Neuronal stem cell (in vitro differentiated cells): ENCODE results near the gene USHBP1.

ENCODE experiments used
- DNase-seq: peaks from one replicate; pipeline ENCODE4 v3.0.0-alpha.2; 2013; ENCODE audit warnings: low spot score
- H2AFZ ChIP-seq: one replicate; pipeline ENCODE4 v1.6.1; 2013; ENCODE audit warnings: mild to moderate bottlenecking, low read length, inconsistent platforms
- H2AK5ac ChIP-seq: 2 replicates; pipeline ENCODE4 v1.6.1; 2013; ENCODE audit warnings: low read depth, mild to moderate bottlenecking, inconsistent platforms, low read length, moderate library complexity, mixed read lengths
- H2BK120ac ChIP-seq: 2 replicates; pipeline ENCODE4 v1.6.1; 2013; ENCODE audit warnings: low read depth, mild to moderate bottlenecking, inconsistent platforms, low read length, moderate library complexity, mixed read lengths
- H2BK12ac ChIP-seq: one replicate; pipeline ENCODE4 v1.6.1; 2013; ENCODE audit warnings: low read length, inconsistent platforms
- H2BK15ac ChIP-seq: 2 replicates; pipeline ENCODE4 v1.6.1; 2013; ENCODE audit warnings: mild to moderate bottlenecking, low read length, inconsistent platforms, mixed read lengths
- H2BK5ac ChIP-seq: one replicate; pipeline ENCODE4 v1.6.1; 2013; ENCODE audit warnings: inconsistent platforms, mild to moderate bottlenecking, low read length, moderate library complexity
- H3K14ac ChIP-seq: one replicate; pipeline ENCODE4 v1.6.1; 2013; ENCODE audit warnings: low read length, inconsistent platforms
- H3K18ac ChIP-seq: 2 replicates; pipeline ENCODE4 v1.6.1; 2013; ENCODE audit warnings: low read length, inconsistent platforms
- H3K23ac ChIP-seq: 2 replicates; pipeline ENCODE4 v1.6.1; 2013; ENCODE audit warnings: low read depth, mild to moderate bottlenecking, mixed read lengths, low read length, inconsistent platforms; ENCODE audit not compliant: poor library complexity
- H3K27ac ChIP-seq: replicated peaks from 3 replicates; pipeline ENCODE4 v1.5.1; 2013; ENCODE audit warnings: low read length, inconsistent platforms
- H3K27me3 ChIP-seq, 3 experiments: 2 replicates each; pipeline ENCODE4 v1.6.1; 2013; ENCODE audit warnings: low read length in 3 of 3, mild to moderate bottlenecking in 2 of 3, inconsistent platforms in 1 of 3, low read depth in 1 of 3, mixed read lengths in 1 of 3, moderate library complexity in 1 of 3; ENCODE audit not compliant: control insufficient read depth in 3 of 3, insufficient read depth in 3 of 3
- H3K36me3 ChIP-seq, 2 donors: replicated peaks in 1 of 2; 2 replicates each; pipeline ENCODE4 v1.6.1; 2013; ENCODE audit warnings: low read length in 2 of 2; ENCODE audit not compliant: control insufficient read depth in 2 of 2, insufficient read depth in 2 of 2
- H3K4ac ChIP-seq: 2 replicates; pipeline ENCODE4 v1.6.1; 2013; ENCODE audit warnings: inconsistent platforms, mild to moderate bottlenecking, low read length, moderate library complexity
- H3K4me1 ChIP-seq, 2 donors: 1 replicate in 1 of 2; 2 replicates in 1 of 2; pipeline ENCODE4 v1.6.1; 2013; ENCODE audit warnings: low read length in 2 of 2, low read depth in 1 of 2; ENCODE audit not compliant: control insufficient read depth in 2 of 2, insufficient read depth in 1 of 2
- H3K4me2 ChIP-seq: one replicate; pipeline ENCODE4 v1.6.1; 2013; ENCODE audit warnings: mild to moderate bottlenecking, low read length, inconsistent platforms; ENCODE audit not compliant: insufficient read depth, poor library complexity, severe bottlenecking
- H3K4me3 ChIP-seq, 2 donors: 2 replicates each; pipeline ENCODE4 v1.5.1; 2013; ENCODE audit warnings: low read length in 2 of 2, mild to moderate bottlenecking in 2 of 2, inconsistent platforms in 1 of 2, moderate library complexity in 1 of 2
- H3K79me1 ChIP-seq: one replicate; pipeline ENCODE4 v1.6.1; 2013; ENCODE audit warnings: low read depth, mild to moderate bottlenecking, inconsistent platforms, low read length, moderate library complexity
- H3K9ac ChIP-seq: one replicate; pipeline ENCODE4 v1.6.1; 2013; ENCODE audit warnings: mild to moderate bottlenecking, low read depth, low read length, inconsistent platforms; ENCODE audit not compliant: poor library complexity
- H3K9me3 ChIP-seq, 2 donors: replicated peaks in 1 of 2; 2 replicates each; pipeline versions ENCODE3 to v1.6.1; 2013; ENCODE audit warnings: low read length in 2 of 2, mild to moderate bottlenecking in 2 of 2, inconsistent platforms in 1 of 2, low read depth in 1 of 2, mixed read lengths in 1 of 2, moderate library complexity in 1 of 2; ENCODE audit not compliant: control insufficient read depth in 2 of 2, insufficient read depth in 1 of 2
- H4K8ac ChIP-seq: one replicate; pipeline ENCODE4 v1.6.1; 2013; ENCODE audit warnings: low read depth, mild to moderate bottlenecking, inconsistent platforms, low read length, moderate library complexity
- H4K91ac ChIP-seq: one replicate; pipeline ENCODE4 v1.6.1; 2013; ENCODE audit warnings: low read length, low read depth, mild to moderate bottlenecking, inconsistent platforms; ENCODE audit not compliant: poor library complexity
- WGBS, 2 donors: extraction: QIAGEN DNeasy Blood & Tissue Kit; methylation state at CpG; one replicate each; pipeline ENCODE4 v1.1.7; 2013; ENCODE audit warnings: missing lambda C conversion rate in 2 of 2, mixed read lengths in 1 of 2; ENCODE audit not compliant: insufficient read length in 2 of 2, insufficient replicate concordance in 1 of 2; ENCODE audit errors: extremely low coverage in 2 of 2; 5-methylcytosine and 5-hydroxymethylcytosine counted together

USHBP1 gene

GRCh38 chr19:17307876-17308377 is 43.4 kb upstream of the USHBP1 start:
- Histone ChIP-seq H3K4me2 (no peak overlapping the region), H3K79me1 (peaks cover 15% of the 10 kb centered on the region), H2AFZ (no peak overlapping the region), H3K9ac (no peak overlapping the region), H3K27me3 (no peaks in the 10 kb centered on the region), H2BK15ac (no peak overlapping the region), H3K14ac (no peak overlapping the region), H2BK120ac (no peak overlapping the region), H4K91ac (no peak overlapping the region), H2BK5ac (no peak overlapping the region), H4K8ac (no peak overlapping the region), H3K27ac (no peak overlapping the region), H3K4ac (no peak overlapping the region), H3K4me1 (peaks cover 8 to 11% of the 10 kb centered on the region in 2 donors), H3K4me3 (no peak overlapping the region), H3K36me3 (peaks cover 6 to 17% of the 10 kb centered on the region in 2 donors), H2BK12ac (no peak overlapping the region), H2AK5ac (no peak overlapping the region), H3K18ac (no peak overlapping the region), H3K9me3 (no peaks in the 10 kb centered on the region), H3K23ac (no peak overlapping the region)
- no peak for DNase-seq
- no CpG with 5 or more reads among the region's 8 CpGs for WGBS, 2 donors

- peak overlapping the region; percentile 32 for H2BK5ac ChIP-seq
- H3K27me3 ChIP-seq = no peaks in the 10 kb centered on the region
- DNase-seq = no peak
- peak overlapping the region; percentile 93 for H2AFZ ChIP-seq
- no peak overlapping the region for H4K91ac ChIP-seq
- H3K9ac ChIP-seq = peak overlapping the region; percentile 89
- H3K4me1 ChIP-seq = peaks cover 16 to 18% of the 10 kb centered on the region in 2 donors
- H3K27ac ChIP-seq = peak overlapping the region; percentile 86
- peaks cover 8% of the 10 kb centered on the region for H3K79me1 ChIP-seq
- H3K18ac ChIP-seq = peak overlapping the region; percentile 98
- peak overlapping the region; percentile 77 for H3K23ac ChIP-seq
- peak overlapping the region; percentile 94 for H3K4me2 ChIP-seq
- peak overlapping the region; percentile 71 for H2AK5ac ChIP-seq
- H3K36me3 ChIP-seq = peaks cover 2 to 8% of the 10 kb centered on the region in 2 donors
- no CpG with 5 or more reads among the region's 28 CpGs for WGBS, 2 donors
- H2BK15ac ChIP-seq = peak overlapping the region; percentile 62
- no peak overlapping the region for H2BK120ac ChIP-seq
- no peak overlapping the region for H2BK12ac ChIP-seq
- no peak overlapping the region for H3K14ac ChIP-seq
- peak overlapping the region; percentile 75 to 85 for H3K4me3 ChIP-seq
- no peaks in the 10 kb centered on the region for H3K9me3 ChIP-seq
- peak overlapping the region; percentile 38 for H3K4ac ChIP-seq
- no peak overlapping the region for H4K8ac ChIP-seq
Measured at GRCh38 chr19:17306285-17306714, 41.8 kb upstream of the USHBP1 start.

DNA sequence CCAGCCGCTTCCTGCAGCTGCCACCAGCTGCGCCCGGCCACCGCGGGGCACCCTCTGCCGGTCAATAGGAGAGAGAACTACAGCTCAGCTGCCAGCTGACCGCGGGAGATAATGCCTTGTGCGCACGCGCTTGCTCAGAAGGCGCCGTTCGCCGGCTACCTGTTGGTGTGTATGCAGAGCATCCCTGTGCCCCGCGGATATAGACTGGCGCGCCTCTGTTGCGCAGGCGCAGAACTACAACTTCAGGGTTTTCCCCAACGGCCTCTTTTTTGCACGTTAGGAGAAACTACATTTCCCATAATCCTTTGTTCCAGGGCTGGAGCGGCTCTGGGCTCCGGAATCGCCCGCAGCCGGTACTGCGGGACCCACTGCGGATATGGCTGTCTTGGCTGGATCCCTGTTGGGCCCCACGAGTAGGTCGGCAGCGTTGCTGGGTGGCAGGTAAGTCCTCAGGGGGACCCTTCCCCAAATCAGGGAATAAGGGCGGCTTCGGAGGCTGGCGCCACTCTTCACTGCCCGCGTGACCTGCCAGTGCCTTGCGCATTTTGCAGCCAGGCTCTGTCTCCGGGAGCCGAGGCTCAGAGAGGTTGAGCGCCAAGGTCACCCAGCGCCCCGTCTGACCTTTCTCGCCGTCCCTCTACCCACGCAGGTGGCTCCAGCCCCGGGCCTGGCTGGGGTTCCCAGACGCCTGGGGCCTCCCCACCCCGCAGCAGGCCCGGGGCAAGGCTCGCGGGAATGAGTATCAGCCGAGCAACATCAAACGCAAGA is 41.2 kb upstream of the USHBP1 start, which contains the start of gene MRPL34:
Gene MRPL34 (plus strand): TSS at position 356 of the 768 bp plus-strand sequence. CDS start 21 bp downstream, at position 377.
- WGBS, 2 donors = no CpG with 5 or more reads among the region's 55 CpGs
- Histone ChIP-seq H2BK120ac (no peak within 1 kb of the TSS), H3K9ac (peak within 1 kb of the TSS; percentile 89), H4K8ac (no peak within 1 kb of the TSS), H4K91ac (no peak within 1 kb of the TSS), H2BK5ac (peak within 1 kb of the TSS; percentile 32), H3K18ac (peak within 1 kb of the TSS; percentile 98), H2BK15ac (peak within 1 kb of the TSS; percentile 62), H3K4me3 (peak within 1 kb of the TSS; percentile 75 to 85), H3K36me3 (peaks cover 2 to 8% of the 10 kb centered on the region in 2 donors), H3K4me1 (peaks cover 16 to 18% of the 10 kb centered on the region in 2 donors), H2BK12ac (no peak within 1 kb of the TSS), H2AK5ac (peak within 1 kb of the TSS; percentile 71), H3K4ac (peak within 1 kb of the TSS; percentile 38), H3K9me3 (no peaks in the 10 kb centered on the region), H3K14ac (no peak within 1 kb of the TSS), H3K27ac (peak within 1 kb of the TSS; percentile 86), H3K27me3 (no peaks in the 10 kb centered on the region), H3K79me1 (peaks cover 7% of the 10 kb centered on the region), H2AFZ (peak within 1 kb of the TSS; percentile 93), H3K4me2 (peak within 1 kb of the TSS; percentile 94), H3K23ac (peak within 1 kb of the TSS; percentile 77)
- DNase-seq = peak; percentile 98

- Histone ChIP-seq H3K18ac (peak overlapping the region; percentile 76), H2BK12ac (no peak overlapping the region), H3K4me1 (peaks cover 13 to 14% of the 10 kb centered on the region in 2 donors), H3K14ac (no peak overlapping the region), H2BK5ac (peak overlapping the region; percentile 32), H3K4ac (no peak overlapping the region), H3K23ac (no peak overlapping the region), H4K8ac (no peak overlapping the region), H3K4me2 (peak overlapping the region; percentile 94), H3K9ac (no peak overlapping the region), H2AFZ (peak overlapping the region; percentile 93), H2AK5ac (no peak overlapping the region), H3K27me3 (no peaks in the 10 kb centered on the region), H3K79me1 (peaks cover 4% of the 10 kb centered on the region), H2BK15ac (no peak overlapping the region), H2BK120ac (no peak overlapping the region), H4K91ac (no peak overlapping the region), H3K36me3 (peaks cover 2 to 6% of the 10 kb centered on the region in 2 donors), H3K27ac (peak overlapping the region; percentile 56), H3K4me3 (peak overlapping the region in 1 of 2 donors; percentile 75), H3K9me3 (no peaks in the 10 kb centered on the region)
- DNase-seq = no peak
- no CpG with 5 or more reads among the region's 7 CpGs for WGBS, 2 donors
Measured at GRCh38 chr19:17305216-17305516, 40.6 kb upstream of the USHBP1 start.
